ENCODE data around the gene BRF1.

Gene BRF1

GRCh38 chr14:105204931-105205672 lies 95.7 kb downstream of the BRF1 start:
- Histone ChIP-seq H2AFZ (ENCODE audit: low read length) (no peak overlapping the region), H3K27me3 (ENCODE audit: insufficient read depth, low read length, poor library complexity, severe bottlenecking) (no peaks in the 10 kb centered on the region), H3K9me2 (replicated peaks; ENCODE audit: low read depth, low read length) (no peaks in the 10 kb centered on the region), H4K20me1 (ENCODE audit: insufficient read depth, low read length, poor library complexity, severe bottlenecking) (no peaks in the 10 kb centered on the region), H3K9me3 (ENCODE audit: insufficient read depth, low read depth, low read length) (no peaks in the 10 kb centered on the region), H3K79me2 (ENCODE audit: insufficient read depth, low read length) (no peaks in the 10 kb centered on the region), H3K4me3 (ENCODE audit: low read length, poor library complexity, severe bottlenecking) (no peak overlapping the region), H3K4me1 (ENCODE audit: insufficient read depth, low read length, poor library complexity, severe bottlenecking) (peaks cover 31% of the 10 kb centered on the region), H3F3A (ENCODE audit: low read depth) (no peaks in the 10 kb centered on the region), H3K4me2 (ENCODE audit: low read depth, low read length, poor library complexity, severe bottlenecking) (no peak overlapping the region), H3K9ac (ENCODE audit: low read depth, low read length, poor library complexity, severe bottlenecking) (no peak overlapping the region), H3K36me3 (ENCODE audit: insufficient read depth, low read length) (peaks cover 13% of the 10 kb centered on the region; the same call in 1 of the 2 replicates)
- TF ChIP-seq EZH2phosphoT487 (IDR thresholded peaks at IDR 0.05; ENCODE audit: borderline replicate concordance) (no peak), CTCF (conservative IDR thresholded peaks at IDR 0.05; ENCODE audit: low read length) (no peak)

- H3F3A ChIP-seq (ENCODE audit: low read depth), result no peaks in the 10 kb centered on the region
- H3K4me1 ChIP-seq (ENCODE audit: insufficient read depth, low read length, poor library complexity, severe bottlenecking), result peaks cover 36% of the 10 kb centered on the region
- no peaks in the 10 kb centered on the region for H3K9me2 ChIP-seq (replicated peaks; ENCODE audit: low read depth, low read length)
- no peak for TF ChIP-seq CTCF (conservative IDR thresholded peaks at IDR 0.05; ENCODE audit: low read length)
- TF ChIP-seq EZH2phosphoT487 (IDR thresholded peaks at IDR 0.05; ENCODE audit: borderline replicate concordance), result no peak
- H3K4me2 ChIP-seq (ENCODE audit: low read depth, low read length, poor library complexity, severe bottlenecking), result no peak overlapping the region
- no peak overlapping the region for H3K9ac ChIP-seq (ENCODE audit: low read depth, low read length, poor library complexity, severe bottlenecking)
- H3K79me2 ChIP-seq (ENCODE audit: insufficient read depth, low read length), result no peaks in the 10 kb centered on the region
- no peaks in the 10 kb centered on the region for H3K9me3 ChIP-seq (ENCODE audit: insufficient read depth, low read depth, low read length)
- H3K27me3 ChIP-seq (ENCODE audit: insufficient read depth, low read length, poor library complexity, severe bottlenecking), result no peaks in the 10 kb centered on the region
- H3K4me3 ChIP-seq (ENCODE audit: low read length, poor library complexity, severe bottlenecking), result no peak overlapping the region
- no peaks in the 10 kb centered on the region for H4K20me1 ChIP-seq (ENCODE audit: insufficient read depth, low read length, poor library complexity, severe bottlenecking)
- peaks cover 5% of the 10 kb centered on the region; the same call in 1 of the 2 replicates for H3K36me3 ChIP-seq (ENCODE audit: insufficient read depth, low read length)
- no peak overlapping the region for H2AFZ ChIP-seq (ENCODE audit: low read length)
Measured at GRCh38 chr14:105204206-105204930, 96.4 kb downstream of the BRF1 start.

- Histone ChIP-seq H4K20me1 (ENCODE audit: insufficient read depth, low read length, poor library complexity, severe bottlenecking) (no peaks in the 10 kb centered on the region), H3K4me1 (ENCODE audit: insufficient read depth, low read length, poor library complexity, severe bottlenecking) (peaks cover 36% of the 10 kb centered on the region)
- TF ChIP-seq EZH2phosphoT487 (IDR thresholded peaks at IDR 0.05; ENCODE audit: borderline replicate concordance) (no peak), CTCF (conservative IDR thresholded peaks at IDR 0.05; ENCODE audit: low read length) (no peak)
Measured at GRCh38 chr14:105203701-105204100, 97.1 kb downstream of the BRF1 start.

More at GRCh38 chr14:105203701-105204100, 97.1 kb downstream of the BRF1 start:
- Histone ChIP-seq H3K9me3 (ENCODE audit: insufficient read depth, low read depth, low read length) (no peaks in the 10 kb centered on the region), H3K9me2 (replicated peaks; ENCODE audit: low read depth, low read length) (no peaks in the 10 kb centered on the region), H3K79me2 (ENCODE audit: insufficient read depth, low read length) (no peaks in the 10 kb centered on the region), H3K9ac (ENCODE audit: low read depth, low read length, poor library complexity, severe bottlenecking) (no peak overlapping the region), H3F3A (ENCODE audit: low read depth) (no peaks in the 10 kb centered on the region), H3K4me2 (ENCODE audit: low read depth, low read length, poor library complexity, severe bottlenecking) (no peak overlapping the region), H3K27me3 (ENCODE audit: insufficient read depth, low read length, poor library complexity, severe bottlenecking) (no peaks in the 10 kb centered on the region), H3K4me3 (ENCODE audit: low read length, poor library complexity, severe bottlenecking) (no peak overlapping the region), H2AFZ (ENCODE audit: low read length) (no peak overlapping the region), H3K36me3 (ENCODE audit: insufficient read depth, low read length) (no peaks in the 10 kb centered on the region)
